SK-N-SH (cell line): ENCODE measurements around the gene SLC7A1. TPM values are rescaled to one million over a fixed set of nuclear protein-coding genes. Genes with fewer than 3 reads are reported as not detected.

ENCODE experiments used
- CTCF ChIA-PET: fragments of 300-600, 350-600 bp; formaldehyde crosslinking; extraction: SDS; loops from one replicate; lab custom pipeline; 2021; lab: Yijun Ruan, JAX
- POLR2A ChIA-PET: fragments of 350-600 bp; sonication (Branson Sonifier 250); formaldehyde crosslinking; extraction: SDS; loops from one replicate; lab custom pipeline; 2020; ENCODE audit warnings: antibody characterized with exemption, inconsistent platforms; lab: Yijun Ruan, JAX
- DNase-seq: peaks from one replicate; pipeline ENCODE4 v3.0.0; 2012
- H2AFZ ChIP-seq: fragments of 200-600 bp; sonication (generic); 2 replicates; pipeline ENCODE4 v1.8.1; 2016; ENCODE audit warnings: antibody characterized with exemption, mild to moderate bottlenecking, low read depth
- H3F3A ChIP-seq: fragments of 200-600 bp; sonication (generic); replicated peaks from 2 replicates; pipeline ENCODE3; 2016; ENCODE audit warnings: antibody characterized with exemption, mild to moderate bottlenecking; ENCODE audit not compliant: insufficient read depth
- H3K27ac ChIP-seq, 2 experiments: fragments of 200-500 bp in 1 of 2; fragments of 200-600 bp in 1 of 2; sonication (Bioruptor generic) in 1 of 2; sonication (generic), shearing (Covaris generic) in 1 of 2; 2 replicates each; pipeline versions ENCODE4 v1.5.1 to v1.6.1; 2014 to 2016; ENCODE audit warnings: low read depth in 2 of 2, inconsistent platforms in 1 of 2, low read length in 1 of 2, mild to moderate bottlenecking in 1 of 2, mixed read lengths in 1 of 2
- H3K27me3 ChIP-seq: fragments of 200-600 bp; sonication (generic), shearing (Covaris generic); 2 replicates; pipeline ENCODE4 v1.6.1; 2016; ENCODE audit warnings: mixed run types; ENCODE audit not compliant: insufficient read depth
- H3K36me3 ChIP-seq, 2 experiments: fragments of 200-500 bp in 1 of 2; fragments of 200-600 bp in 1 of 2; sonication (Bioruptor generic) in 1 of 2; sonication (generic) in 1 of 2; replicated peaks in 1 of 2; 2 replicates each; pipeline versions ENCODE3 to v1.5.1; 2014 to 2016; ENCODE audit warnings: low read length in 1 of 2, mild to moderate bottlenecking in 1 of 2; ENCODE audit not compliant: insufficient read depth in 2 of 2, control insufficient read depth in 1 of 2
- H3K4me1 ChIP-seq, 2 experiments: fragments of 200-500 bp in 1 of 2; fragments of 200-600 bp in 1 of 2; sonication (Bioruptor generic) in 1 of 2; sonication (generic), shearing (Covaris generic) in 1 of 2; 2 replicates each; pipeline versions ENCODE4 v1.5.1 to v1.6.1; 2014 to 2016; ENCODE audit warnings: low read depth in 1 of 2, low read length in 1 of 2, mixed run types in 1 of 2; ENCODE audit not compliant: insufficient read depth in 2 of 2, control insufficient read depth in 1 of 2
- H3K4me2 ChIP-seq: fragments of 200-600 bp; sonication (generic), shearing (Covaris generic); 2 replicates; pipeline ENCODE4 v1.6.1; 2017; ENCODE audit warnings: mixed run types
- H3K4me3 ChIP-seq, 2 experiments: fragments of 200-500 bp in 1 of 2; fragments of 200-600 bp in 1 of 2; sonication (Bioruptor generic) in 1 of 2; sonication (generic), shearing (Covaris generic) in 1 of 2; 2 replicates each; pipeline versions ENCODE4 v1.5.1 to v1.8.1; 2014 to 2016; ENCODE audit warnings: low read depth in 2 of 2, inconsistent platforms in 1 of 2, low read length in 1 of 2, mild to moderate bottlenecking in 1 of 2, mixed read lengths in 1 of 2, moderate library complexity in 1 of 2
- H3K79me2 ChIP-seq: fragments of 200-600 bp; sonication (generic); 2 replicates; pipeline ENCODE4 v1.8.1; 2017; ENCODE audit warnings: mild to moderate bottlenecking; ENCODE audit not compliant: insufficient read depth
- H3K9ac ChIP-seq: fragments of 200-600 bp; sonication (generic); 2 replicates; pipeline ENCODE4 v1.6.1; 2017; ENCODE audit warnings: mixed run types
- H3K9me2 ChIP-seq: fragments of 200-600 bp; sonication (generic); 2 replicates; pipeline ENCODE4 v1.6.1; 2017; ENCODE audit warnings: mixed run types
- H3K9me3 ChIP-seq: fragments of 200-600 bp; sonication (generic); 2 replicates; pipeline ENCODE4 v1.6.1; 2017; ENCODE audit warnings: mixed run types, mild to moderate bottlenecking, moderate library complexity
- H4K20me1 ChIP-seq: fragments of 200-600 bp; sonication (generic); 2 replicates; pipeline ENCODE4 v1.6.1; 2017; ENCODE audit warnings: mild to moderate bottlenecking, mixed run types; ENCODE audit not compliant: insufficient read depth
- EP300 ChIP-seq, 2 experiments: IDR thresholded peaks; 2 replicates each; pipeline versions ENCODE4 v1.4.0 to v1.6.1; 2012; ENCODE audit warnings: borderline replicate concordance in 1 of 2, low read depth in 1 of 2, low read length in 1 of 2
- GATA2 ChIP-seq: sonication (generic); formaldehyde crosslinking; IDR thresholded peaks from 2 replicates; pipeline ENCODE4 v1.5.0; 2020; ENCODE audit warnings: mild to moderate bottlenecking, missing genetic modification reagents
- JUND ChIP-seq: IDR thresholded peaks from 2 replicates; pipeline ENCODE4 v1.4.0; 2012
- MAX ChIP-seq: IDR thresholded peaks from 2 replicates; pipeline ENCODE4 v1.4.0; 2012; ENCODE audit warnings: low read depth
- MEF2A ChIP-seq: IDR thresholded peaks from 2 replicates; pipeline ENCODE4 v1.4.0; 2012; ENCODE audit warnings: low read depth, borderline replicate concordance
- MXI1 ChIP-seq: IDR thresholded peaks from 2 replicates; pipeline ENCODE4 v1.6.1; 2012; ENCODE audit warnings: mild to moderate bottlenecking, low read depth, low read length, improper control_type of control experiment
- NRF1 ChIP-seq: IDR thresholded peaks from 2 replicates; pipeline ENCODE4 v1.6.1; 2012; ENCODE audit warnings: low read depth, mild to moderate bottlenecking, low read length
- RAD21 ChIP-seq: IDR thresholded peaks from 2 replicates; pipeline ENCODE4 v1.6.1; 2012; ENCODE audit warnings: mild to moderate bottlenecking, low read length
- RFX5 ChIP-seq: IDR thresholded peaks from 2 replicates; pipeline ENCODE4 v1.6.1; 2012; ENCODE audit warnings: mild to moderate bottlenecking, improper control_type of control experiment, low read length
- SIN3A ChIP-seq: IDR thresholded peaks from 2 replicates; pipeline ENCODE4 v1.6.1; 2012; ENCODE audit warnings: low read depth, mild to moderate bottlenecking, low read length, moderate library complexity, borderline replicate concordance
- SMC3 ChIP-seq: IDR thresholded peaks from 2 replicates; pipeline ENCODE4 v1.6.1; 2012; ENCODE audit warnings: low read depth, low read length, improper control_type of control experiment
- TEAD4 ChIP-seq: IDR thresholded peaks from 2 replicates; pipeline ENCODE4 v1.4.0; 2012; ENCODE audit warnings: mild to moderate bottlenecking, borderline replicate concordance; ENCODE audit not compliant: insufficient read depth
- WGBS: methylation state at CpG from one replicate; pipeline ENCODE4 v1.1.6; 2017; ENCODE audit warnings: low lambda C conversion rate; 5-methylcytosine and 5-hydroxymethylcytosine counted together
- polyA plus RNA-seq, 3 experiments: library from polyadenylated mRNA; depleted of rRNA; stranded (reverse); fragments of >200 nt; gene quantifications; 2 replicates each; pipeline ENCODE4 v1.2.3, GENCODE V29; 2012
- TF ChIP-seq, protein P1 (sequence below): IDR thresholded peaks from 2 replicates; pipeline ENCODE4 v1.4.0; 2012; ENCODE audit warnings: low read depth, borderline replicate concordance
- TF ChIP-seq, protein P2 (sequence below): fragments of 200-600 bp; sonication (generic); IDR thresholded peaks from 2 replicates; pipeline ENCODE4 v1.6.1; 2017; ENCODE audit warnings: antibody characterized with exemption, mild to moderate bottlenecking, moderate library complexity

SLC7A1 gene
- polyA plus RNA-seq, 1 of the 3 experiments (the other 2 are of a cell fraction), result 14.0 TPM

DNA sequence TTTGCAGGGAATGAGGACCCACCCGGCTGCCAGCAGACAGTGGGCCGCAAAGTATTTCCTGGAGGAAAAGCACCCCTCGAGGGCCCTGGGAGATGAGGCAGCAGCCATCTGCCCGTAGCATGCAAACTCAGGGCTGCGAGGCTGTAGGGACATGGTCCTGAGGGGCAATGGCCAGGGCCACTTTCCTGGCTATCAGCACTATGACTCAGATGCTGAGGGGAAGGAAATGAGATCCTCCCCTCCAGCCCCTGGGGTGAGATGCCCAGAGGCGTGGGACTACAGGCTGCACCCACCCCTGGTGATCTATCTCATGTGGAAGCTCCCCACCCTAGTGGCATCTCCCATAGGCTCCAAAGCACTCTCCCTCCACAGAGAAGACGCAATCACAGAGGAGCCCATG, 80.1 kb downstream of the SLC7A1 start:
- H3K9me2 ChIP-seq, result no peaks in the 10 kb centered on the region
- no peak overlapping the region for H3K27ac ChIP-seq
- POLR2A ChIA-PET, result no interaction called here
- CTCF ChIA-PET, result interaction anchor here (0.6 kb wide), 1 partner anchor 231 kb away, joined by 3 read pairs; no protein-coding TSS in a partner anchor
- H3K4me3 ChIP-seq, result no peak overlapping the region
- H3K4me1 ChIP-seq, result peaks cover 0 to 5% of the 10 kb centered on the region in 2 experiments; a peak in 2 of 4 replicates
- H4K20me1 ChIP-seq, result no peaks in the 10 kb centered on the region
- H3K79me2 ChIP-seq, result peaks cover 10% of the 10 kb centered on the region; the same call in 1 of the 2 replicates
- H3K9ac ChIP-seq, result no peak overlapping the region
- H3F3A ChIP-seq, result peaks cover 2% of the 10 kb centered on the region
- peaks cover 28 to 81% of the 10 kb centered on the region in 2 experiments for H3K36me3 ChIP-seq
- H2AFZ ChIP-seq, result no peak overlapping the region
- DNase-seq, result no peak
- no peaks in the 10 kb centered on the region for H3K27me3 ChIP-seq
- no peak overlapping the region for H3K4me2 ChIP-seq
- TF ChIP-seq JUND (no peak), RFX5 (no peak), EP300 (IDR thresholded peaks at IDR 0.05; ENCODE audit: borderline replicate concordance in 1 of 2, low read depth in 1 of 2, low read length in 1 of 2) (no peak)
- 100% methylated on average over 1 of the region's 7 CpGs for WGBS
- H3K9me3 ChIP-seq, result no peaks in the 10 kb centered on the region

DNA sequence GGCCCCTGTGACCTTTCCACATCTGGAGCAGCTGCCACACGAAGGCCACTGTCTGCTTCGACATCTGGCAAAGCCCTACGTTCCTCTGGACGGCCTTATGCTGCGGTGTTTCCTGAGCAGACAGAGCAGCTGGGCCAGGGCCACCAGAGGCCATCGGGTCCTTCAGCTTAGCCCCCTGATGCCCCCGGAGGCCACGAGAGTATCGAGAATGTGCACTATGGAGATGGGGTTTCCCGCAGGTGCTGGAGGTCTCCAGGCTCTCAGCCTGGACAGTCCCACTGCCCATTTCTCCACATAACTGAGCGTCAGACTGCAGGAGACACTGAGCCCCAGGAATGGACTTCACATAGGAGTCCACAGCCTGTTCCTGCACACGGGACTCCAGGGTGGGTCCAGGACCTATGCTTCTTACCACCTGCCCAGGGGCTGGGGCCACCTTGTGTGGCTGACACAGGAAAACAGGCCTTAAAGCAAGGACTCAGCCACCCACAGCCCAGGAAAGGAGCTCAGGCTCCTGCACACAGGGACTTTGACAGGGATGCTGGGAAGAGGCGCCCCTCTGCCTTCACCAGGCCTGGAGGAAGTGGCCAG, 80.7 kb downstream of the SLC7A1 start:
- H4K20me1 ChIP-seq, result 0 out of 2 replicates have a peak, but pooled peaks cover 2% of the 10 kb centered on the region
- ChIA-PET POLR2A (no interaction called here), CTCF (interaction anchor here (0.6 kb wide), 2 partner anchors 25 to 232 kb away, joined by 3 read pairs; no protein-coding TSS in a partner anchor)
- no peaks in the 10 kb centered on the region for H3K9me2 ChIP-seq
- H3K79me2 ChIP-seq, result peaks cover 4% of the 10 kb centered on the region; the same call in 1 of the 2 replicates
- H3K27ac ChIP-seq, result no peak overlapping the region
- peaks cover 22 to 84% of the 10 kb centered on the region in 2 experiments for H3K36me3 ChIP-seq
- no peak for TF ChIP-seq SIN3A
- TF ChIP-seq NRF1, result no peak
- no peak for TF ChIP-seq SMC3
- 65% methylated on average over 7 of the region's 13 CpGs for WGBS
- H3F3A ChIP-seq, result peaks cover 5% of the 10 kb centered on the region
- H3K9me3 ChIP-seq, result no peaks in the 10 kb centered on the region
- DNase-seq, result no peak
- no peak overlapping the region for H2AFZ ChIP-seq
- no peak overlapping the region for H3K9ac ChIP-seq
- H3K4me1 ChIP-seq, result peaks cover 0 to 4% of the 10 kb centered on the region in 2 experiments; a peak in 1 of 4 replicates
- H3K4me2 ChIP-seq, result no peak overlapping the region
- no peaks in the 10 kb centered on the region for H3K27me3 ChIP-seq
- no peak overlapping the region for H3K4me3 ChIP-seq

DNA sequence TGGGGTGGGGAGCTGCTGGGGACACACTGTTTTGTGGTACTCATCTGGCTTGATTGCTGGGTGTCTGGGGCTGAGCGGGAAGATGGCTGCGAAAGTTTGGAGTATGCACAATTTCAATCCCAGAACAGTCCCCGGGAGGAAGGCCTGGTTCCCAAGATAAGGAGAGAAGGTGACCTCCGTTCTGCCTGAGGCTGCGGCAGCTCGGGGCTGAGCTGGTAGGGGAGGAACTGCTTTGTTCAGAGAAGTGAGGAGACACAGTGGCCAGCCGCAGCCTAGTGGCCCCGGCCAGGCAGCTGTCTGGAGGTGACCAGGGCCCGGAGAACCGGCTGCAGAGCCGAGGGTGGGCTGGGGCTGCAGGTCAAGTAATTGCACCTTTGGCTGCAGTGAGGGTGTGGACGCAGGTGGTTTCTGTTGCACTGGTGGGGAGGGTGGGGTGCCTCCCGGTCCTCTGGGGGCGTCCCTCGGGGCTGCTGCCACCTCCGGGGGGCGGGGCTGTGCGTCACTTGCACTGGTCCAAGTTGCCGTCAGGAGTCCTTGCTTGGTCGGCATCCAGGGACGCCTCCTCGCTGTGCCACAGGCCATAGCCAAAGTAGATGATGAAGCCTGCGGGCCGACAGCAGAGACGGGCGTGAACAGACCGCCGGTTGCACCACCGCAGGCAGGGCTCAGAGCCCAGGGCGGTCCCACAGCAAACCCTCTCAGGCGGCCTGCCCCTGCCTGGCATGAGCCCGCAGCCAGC, 81.3 kb downstream of the SLC7A1 start:
- Histone ChIP-seq H3K4me2 (no peak overlapping the region), H3K4me3 (no peak overlapping the region), H2AFZ (no peak overlapping the region), H3K27ac (peak overlapping the region in 1 of 2 experiments; percentile 28; a peak in 2 of 4 replicates), H3K9ac (no peak overlapping the region), H3F3A (peaks cover 5% of the 10 kb centered on the region), H3K9me2 (no peaks in the 10 kb centered on the region), H3K36me3 (peaks cover 16 to 87% of the 10 kb centered on the region in 2 experiments), H3K27me3 (no peaks in the 10 kb centered on the region), H4K20me1 (0 out of 2 replicates have a peak, but pooled peaks cover 2% of the 10 kb centered on the region), H3K4me1 (peaks cover 2 to 4% of the 10 kb centered on the region in 2 experiments; a peak in 2 of 4 replicates), H3K9me3 (no peaks in the 10 kb centered on the region), H3K79me2 (peaks cover 4% of the 10 kb centered on the region; the same call in 1 of the 2 replicates)
- 93% methylated on average over 12 of the region's 32 CpGs for WGBS
- ChIA-PET CTCF (interaction anchor here (0.6 to 1.8 kb wide), 3 partner anchors 599 to 601 kb away, joined by 3 to 6 read pairs (median 3); no protein-coding TSS in a partner anchor), POLR2A (no interaction called here)
- DNase-seq, result no peak
- TF ChIP-seq NRF1, result no peak
- TF ChIP-seq, protein P1, sequence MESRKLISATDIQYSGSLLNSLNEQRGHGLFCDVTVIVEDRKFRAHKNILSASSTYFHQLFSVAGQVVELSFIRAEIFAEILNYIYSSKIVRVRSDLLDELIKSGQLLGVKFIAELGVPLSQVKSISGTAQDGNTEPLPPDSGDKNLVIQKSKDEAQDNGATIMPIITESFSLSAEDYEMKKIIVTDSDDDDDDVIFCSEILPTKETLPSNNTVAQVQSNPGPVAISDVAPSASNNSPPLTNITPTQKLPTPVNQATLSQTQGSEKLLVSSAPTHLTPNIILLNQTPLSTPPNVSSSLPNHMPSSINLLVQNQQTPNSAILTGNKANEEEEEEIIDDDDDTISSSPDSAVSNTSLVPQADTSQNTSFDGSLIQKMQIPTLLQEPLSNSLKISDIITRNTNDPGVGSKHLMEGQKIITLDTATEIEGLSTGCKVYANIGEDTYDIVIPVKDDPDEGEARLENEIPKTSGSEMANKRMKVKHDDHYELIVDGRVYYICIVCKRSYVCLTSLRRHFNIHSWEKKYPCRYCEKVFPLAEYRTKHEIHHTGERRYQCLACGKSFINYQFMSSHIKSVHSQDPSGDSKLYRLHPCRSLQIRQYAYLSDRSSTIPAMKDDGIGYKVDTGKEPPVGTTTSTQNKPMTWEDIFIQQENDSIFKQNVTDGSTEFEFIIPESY, result no peak
- no peak for TF ChIP-seq SIN3A
- no peak for TF ChIP-seq MAX
- TF ChIP-seq, protein P2, sequence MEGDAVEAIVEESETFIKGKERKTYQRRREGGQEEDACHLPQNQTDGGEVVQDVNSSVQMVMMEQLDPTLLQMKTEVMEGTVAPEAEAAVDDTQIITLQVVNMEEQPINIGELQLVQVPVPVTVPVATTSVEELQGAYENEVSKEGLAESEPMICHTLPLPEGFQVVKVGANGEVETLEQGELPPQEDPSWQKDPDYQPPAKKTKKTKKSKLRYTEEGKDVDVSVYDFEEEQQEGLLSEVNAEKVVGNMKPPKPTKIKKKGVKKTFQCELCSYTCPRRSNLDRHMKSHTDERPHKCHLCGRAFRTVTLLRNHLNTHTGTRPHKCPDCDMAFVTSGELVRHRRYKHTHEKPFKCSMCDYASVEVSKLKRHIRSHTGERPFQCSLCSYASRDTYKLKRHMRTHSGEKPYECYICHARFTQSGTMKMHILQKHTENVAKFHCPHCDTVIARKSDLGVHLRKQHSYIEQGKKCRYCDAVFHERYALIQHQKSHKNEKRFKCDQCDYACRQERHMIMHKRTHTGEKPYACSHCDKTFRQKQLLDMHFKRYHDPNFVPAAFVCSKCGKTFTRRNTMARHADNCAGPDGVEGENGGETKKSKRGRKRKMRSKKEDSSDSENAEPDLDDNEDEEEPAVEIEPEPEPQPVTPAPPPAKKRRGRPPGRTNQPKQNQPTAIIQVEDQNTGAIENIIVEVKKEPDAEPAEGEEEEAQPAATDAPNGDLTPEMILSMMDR, result no peak
- TF ChIP-seq MEF2A, result no peak
- no peak for TF ChIP-seq GATA2 (CRISPR knock-in tag)
- TF ChIP-seq TEAD4, result no peak
- no peak for TF ChIP-seq MXI1
- TF ChIP-seq RAD21, result no peak
- no peak for TF ChIP-seq JUND
